ENCODE measurements around the gene LTC4S.

DNA sequence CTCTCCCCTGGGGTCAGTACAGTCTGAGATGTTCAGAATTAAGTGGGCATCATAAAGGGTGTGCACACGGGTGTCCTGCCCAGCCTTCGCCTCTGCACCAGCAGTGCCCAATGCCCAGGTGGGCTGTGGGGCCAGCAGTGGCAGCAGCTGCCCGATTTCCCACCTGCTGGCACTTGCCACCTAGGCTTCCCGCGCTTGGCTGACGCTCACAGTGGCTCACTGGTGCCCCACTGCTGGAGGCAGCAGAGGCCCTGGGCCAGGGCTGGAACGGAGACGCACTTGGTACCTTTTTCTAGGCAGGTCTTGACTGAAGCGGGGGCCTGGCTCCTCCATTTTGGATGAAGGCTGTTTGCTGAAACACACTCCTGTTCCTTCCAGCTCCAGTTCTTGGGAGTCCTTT lies 47.8 kb downstream of the LTC4S start:
- no peak for TF ChIP-seq POLR2A (IDR thresholded peaks at IDR 0.05; ENCODE audit: low read depth, low read length)
- no peak for TF ChIP-seq EZH2 (IDR thresholded peaks at IDR 0.05; ENCODE audit: borderline replicate concordance, low read depth, low read length, severe bottlenecking)

All from endothelial cell of umbilical vein (primary cell).